NCI-H345 treated with DMSO at 0.1 percent for 48 hours (cell line): ENCODE data around the gene UNC5C.

ENCODE experiments used
- DNase-seq: peaks from one replicate; lab custom pipeline; 2025; ENCODE audit not compliant: unreplicated experiment; lab: John Stamatoyannopoulos, UW

The UNC5C gene

GRCh38 chr4:95358421-95358820, 190.4 kb downstream of the UNC5C start:
- DNase-seq = no peak

GRCh38 chr4:95355021-95355420, 193.8 kb downstream of the UNC5C start:
- DNase-seq = no peak

- DNase-seq = no peak
Observed at GRCh38 chr4:95348418-95348817, 200.4 kb downstream of the UNC5C start.

- no peak for DNase-seq
Observed at GRCh38 chr4:95343235-95343634, 205.5 kb downstream of the UNC5C start.

- DNase-seq = no peak
Observed at GRCh38 chr4:95340191-95340590, 208.6 kb downstream of the UNC5C start.

GRCh38 chr4:95325665-95326064, 223.1 kb downstream of the UNC5C start:
- DNase-seq = no peak

- no peak for DNase-seq
Observed at GRCh38 chr4:95319169-95319568, 229.6 kb downstream of the UNC5C start.

- no peak for DNase-seq
Observed at GRCh38 chr4:95318483-95318882, 230.3 kb downstream of the UNC5C start.

- no peak for DNase-seq
Observed at GRCh38 chr4:95318044-95318443, 230.7 kb downstream of the UNC5C start.

- peak; percentile 8 for DNase-seq
Observed at GRCh38 chr4:95317085-95317793, 231.5 kb downstream of the UNC5C start.

- DNase-seq = no peak
Observed at GRCh38 chr4:95314573-95314972, 234.2 kb downstream of the UNC5C start.

- DNase-seq = peak; percentile 11
Observed at GRCh38 chr4:95304898-95305297, 243.9 kb downstream of the UNC5C start.

- DNase-seq = no peak
Observed at GRCh38 chr4:95300304-95300703, 248.5 kb downstream of the UNC5C start.

GRCh38 chr4:95296052-95296451, 252.7 kb downstream of the UNC5C start:
- no peak for DNase-seq

GRCh38 chr4:95295157-95295556, 253.6 kb downstream of the UNC5C start:
- no peak for DNase-seq

- DNase-seq = no peak
Observed at GRCh38 chr4:95294321-95294720, 254.5 kb downstream of the UNC5C start.

- DNase-seq = no peak
Observed at GRCh38 chr4:95293014-95293413, 255.8 kb downstream of the UNC5C start.

GRCh38 chr4:95290702-95291101, 258.1 kb downstream of the UNC5C start:
- no peak for DNase-seq

- DNase-seq = no peak
Observed at GRCh38 chr4:95289028-95289634, 259.6 kb downstream of the UNC5C start.

- DNase-seq = no peak
Observed at GRCh38 chr4:95288552-95288951, 260.2 kb downstream of the UNC5C start.

GRCh38 chr4:95285797-95286196, 263.0 kb downstream of the UNC5C start:
- no peak for DNase-seq

GRCh38 chr4:95284655-95285054, 264.1 kb downstream of the UNC5C start:
- DNase-seq = no peak

GRCh38 chr4:95283320-95283719, 265.5 kb downstream of the UNC5C start:
- no peak for DNase-seq
